Ishikawa (cell line): Measurements from ENCODE around the gene DOCK1.

Experiments
- CEBPB ChIP-seq: IDR thresholded peaks from 2 replicates; pipeline ENCODE4 v1.6.1; 2012
- CREB1 ChIP-seq: IDR thresholded peaks from 2 replicates; pipeline ENCODE4 v1.6.1; 2012; ENCODE audit warnings: low read depth
- EGR1 ChIP-seq: IDR thresholded peaks from 2 replicates; pipeline ENCODE4 v1.6.1; 2012
- EP300 ChIP-seq: IDR thresholded peaks from 2 replicates; pipeline ENCODE4 v1.6.1; 2012; ENCODE audit warnings: borderline replicate concordance
- FOXM1 ChIP-seq: IDR thresholded peaks from 2 replicates; pipeline ENCODE4 v1.6.1; 2012; ENCODE audit warnings: low read depth, borderline replicate concordance
- RAD21 ChIP-seq: IDR thresholded peaks from 2 replicates; pipeline ENCODE4 v1.6.1; 2012; ENCODE audit warnings: low read depth
- TAF1 ChIP-seq: IDR thresholded peaks from 2 replicates; pipeline ENCODE4 v1.6.1; 2012; ENCODE audit warnings: low read depth, mild to moderate bottlenecking
- YY1 ChIP-seq: IDR thresholded peaks from 2 replicates; pipeline ENCODE4 v1.6.1; 2012; ENCODE audit warnings: low read depth
- TF ChIP-seq, protein P1 (sequence below): IDR thresholded peaks from 2 replicates; pipeline ENCODE4 v1.6.1; 2012; ENCODE audit warnings: low read depth, mild to moderate bottlenecking
- TF ChIP-seq, protein P2 (sequence below): IDR thresholded peaks from 2 replicates; pipeline ENCODE4 v1.6.1; 2012
- TF ChIP-seq, protein P3 (sequence below): IDR thresholded peaks from 2 replicates; pipeline ENCODE4 v1.6.1; 2012

DNA sequence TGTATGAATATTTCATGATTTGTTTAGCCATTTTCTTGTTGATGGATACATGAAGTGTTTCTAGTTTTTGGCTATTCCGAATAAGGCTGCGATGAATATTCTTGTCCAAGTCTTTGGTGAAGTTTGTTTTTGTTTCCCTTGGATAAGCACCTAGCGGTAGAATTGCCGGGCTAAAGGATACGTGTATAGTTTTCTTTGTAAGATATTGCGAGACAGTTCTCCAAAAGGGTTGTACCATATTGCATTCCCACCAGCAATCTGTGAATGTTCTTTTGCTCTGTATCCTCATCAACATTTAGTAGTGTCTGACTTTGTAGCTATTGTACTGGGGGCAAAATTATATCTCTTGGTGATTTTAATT lies 142.6 kb downstream of the DOCK1 start:
- no peak for TF ChIP-seq CEBPB
- TF ChIP-seq YY1, result no peak
- TF ChIP-seq EP300, result no peak
- TF ChIP-seq TAF1, result no peak
- TF ChIP-seq RAD21, result no peak
- TF ChIP-seq, protein P1, sequence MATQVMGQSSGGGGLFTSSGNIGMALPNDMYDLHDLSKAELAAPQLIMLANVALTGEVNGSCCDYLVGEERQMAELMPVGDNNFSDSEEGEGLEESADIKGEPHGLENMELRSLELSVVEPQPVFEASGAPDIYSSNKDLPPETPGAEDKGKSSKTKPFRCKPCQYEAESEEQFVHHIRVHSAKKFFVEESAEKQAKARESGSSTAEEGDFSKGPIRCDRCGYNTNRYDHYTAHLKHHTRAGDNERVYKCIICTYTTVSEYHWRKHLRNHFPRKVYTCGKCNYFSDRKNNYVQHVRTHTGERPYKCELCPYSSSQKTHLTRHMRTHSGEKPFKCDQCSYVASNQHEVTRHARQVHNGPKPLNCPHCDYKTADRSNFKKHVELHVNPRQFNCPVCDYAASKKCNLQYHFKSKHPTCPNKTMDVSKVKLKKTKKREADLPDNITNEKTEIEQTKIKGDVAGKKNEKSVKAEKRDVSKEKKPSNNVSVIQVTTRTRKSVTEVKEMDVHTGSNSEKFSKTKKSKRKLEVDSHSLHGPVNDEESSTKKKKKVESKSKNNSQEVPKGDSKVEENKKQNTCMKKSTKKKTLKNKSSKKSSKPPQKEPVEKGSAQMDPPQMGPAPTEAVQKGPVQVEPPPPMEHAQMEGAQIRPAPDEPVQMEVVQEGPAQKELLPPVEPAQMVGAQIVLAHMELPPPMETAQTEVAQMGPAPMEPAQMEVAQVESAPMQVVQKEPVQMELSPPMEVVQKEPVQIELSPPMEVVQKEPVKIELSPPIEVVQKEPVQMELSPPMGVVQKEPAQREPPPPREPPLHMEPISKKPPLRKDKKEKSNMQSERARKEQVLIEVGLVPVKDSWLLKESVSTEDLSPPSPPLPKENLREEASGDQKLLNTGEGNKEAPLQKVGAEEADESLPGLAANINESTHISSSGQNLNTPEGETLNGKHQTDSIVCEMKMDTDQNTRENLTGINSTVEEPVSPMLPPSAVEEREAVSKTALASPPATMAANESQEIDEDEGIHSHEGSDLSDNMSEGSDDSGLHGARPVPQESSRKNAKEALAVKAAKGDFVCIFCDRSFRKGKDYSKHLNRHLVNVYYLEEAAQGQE, result no peak
- TF ChIP-seq, protein P2, sequence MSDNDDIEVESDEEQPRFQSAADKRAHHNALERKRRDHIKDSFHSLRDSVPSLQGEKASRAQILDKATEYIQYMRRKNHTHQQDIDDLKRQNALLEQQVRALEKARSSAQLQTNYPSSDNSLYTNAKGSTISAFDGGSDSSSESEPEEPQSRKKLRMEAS, result no peak
- TF ChIP-seq, protein P3, sequence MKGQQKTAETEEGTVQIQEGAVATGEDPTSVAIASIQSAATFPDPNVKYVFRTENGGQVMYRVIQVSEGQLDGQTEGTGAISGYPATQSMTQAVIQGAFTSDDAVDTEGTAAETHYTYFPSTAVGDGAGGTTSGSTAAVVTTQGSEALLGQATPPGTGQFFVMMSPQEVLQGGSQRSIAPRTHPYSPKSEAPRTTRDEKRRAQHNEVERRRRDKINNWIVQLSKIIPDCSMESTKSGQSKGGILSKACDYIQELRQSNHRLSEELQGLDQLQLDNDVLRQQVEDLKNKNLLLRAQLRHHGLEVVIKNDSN, result no peak
- no peak for TF ChIP-seq CREB1
- TF ChIP-seq EGR1, result no peak
- no peak for TF ChIP-seq FOXM1
